Testis (tissue), 3 donors: ENCODE data around the gene DNM3. TPM values are rescaled to one million over a fixed set of nuclear protein-coding genes. Genes with fewer than 3 reads are reported as not detected.

Source experiments
- DNase-seq: peaks from one replicate; pipeline ENCODE4 v3.0.0-alpha.2; 2019
- H3K27ac ChIP-seq, 2 donors: fragments of 200-600 bp; sonication (generic); one replicate each; pipeline ENCODE4 v1.5.1; 2019
- H3K27me3 ChIP-seq: fragments of 200-600 bp; sonication (generic); one replicate; pipeline ENCODE4 v1.5.1; 2019
- H3K36me3 ChIP-seq: fragments of 200-600 bp; sonication (generic); one replicate; pipeline ENCODE4 v1.5.1; 2017; ENCODE audit warnings: low read depth; ENCODE audit errors: missing control alignments
- H3K4me1 ChIP-seq: fragments of 200-600 bp; sonication (generic); one replicate; pipeline ENCODE4 v1.5.1; 2019
- H3K4me3 ChIP-seq, 2 donors: fragments of 200-600 bp; sonication (generic); one replicate each; pipeline ENCODE4 v1.5.1; 2017 to 2019
- H3K9me3 ChIP-seq: fragments of 200-600 bp; sonication (generic); one replicate; pipeline ENCODE4 v1.5.1; 2017
- POLR2A ChIP-seq: fragments of 450-650 bp; IDR thresholded peaks from one replicate; pipeline ENCODE4 v1.6.1; 2017; ENCODE audit warnings: antibody characterized with exemption, mild to moderate bottlenecking, moderate library complexity
- WGBS, 2 donors: methylation state at CpG; one replicate each; pipeline ENCODE4 v1.1.5; 2018; 5-methylcytosine and 5-hydroxymethylcytosine counted together
- intact Hi-C: fragments of 100-400 bp; cut with DNase I; formaldehyde crosslinking; loops from one replicate; pipeline ENCODE4 v1.15.1; 2023; ENCODE audit warnings: low total_unique reads
- polyA plus RNA-seq: library from polyadenylated mRNA; stranded (reverse); fragments of 350-450 nt; fragmentation: Illumina TruSeq; extraction: RNeasy Lipid Tissue Mini Kit (QIAGEN cat#74804); gene quantifications from one replicate; pipeline ENCODE4 v1.2.3, GENCODE V29; 2014; ENCODE audit warnings: low read depth, low replicate concordance; ENCODE audit not compliant: insufficient read depth
- total RNA-seq, 2 donors: library from RNA; depleted of rRNA; stranded (reverse); fragments of >200 nt; gene quantifications; one replicate each; pipeline ENCODE4 v1.2.3, GENCODE V29; 2016
- TF ChIP-seq, protein P1 (sequence below), 3 experiments: fragments of 450-650 bp in 2 of 3; fragments of 200-600 bp in 1 of 3; sonication (generic) in 1 of 3; IDR thresholded peaks; one replicate each; pipeline ENCODE4 v1.5.1; 2016 to 2019; ENCODE audit warnings: antibody characterized with exemption in 3 of 3, mild to moderate bottlenecking in 2 of 3, moderate library complexity in 1 of 3

The DNM3 gene
- total and polyA plus RNA-seq, 3 donors from 2014 or later = 4.9 to 10.2 (median 8.4) TPM

DNA sequence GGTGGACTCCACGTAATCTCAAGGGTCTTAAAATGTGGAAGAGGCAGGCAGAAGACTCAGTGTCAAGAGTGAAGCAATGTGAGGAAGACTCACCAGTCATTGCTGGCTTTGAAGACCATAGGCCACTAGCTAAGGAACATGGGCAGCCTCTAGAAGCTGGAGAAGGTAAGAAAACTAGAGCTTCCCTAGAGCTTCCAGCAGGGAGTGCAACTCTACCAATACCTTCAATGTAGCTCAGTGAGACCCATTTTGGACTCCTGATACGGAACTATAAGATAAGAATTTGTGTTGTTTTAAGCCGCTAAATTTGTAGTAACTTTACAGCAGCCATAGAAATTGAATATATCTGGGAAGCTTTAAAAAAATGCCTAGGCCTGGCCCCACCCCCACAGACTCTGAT lies 41.0 kb upstream of the DNM3 start:
- Histone ChIP-seq H3K4me3 (no peak overlapping the region), H3K36me3 (no peaks in the 10 kb centered on the region), H3K9me3 (no peaks in the 10 kb centered on the region), H3K27me3 (no peaks in the 10 kb centered on the region), H3K27ac (peak overlapping the region; percentile 48 to 79), H3K4me1 (peaks cover 26% of the 10 kb centered on the region)
- DNase-seq = no peak
- intact Hi-C loops = loop anchor here (5.0 kb wide), 1 partner anchor 182 kb away; no protein-coding TSS in a partner anchor
- 65 to 79% methylated on average over 3 of the region's 3 CpGs for WGBS, 2 donors
- TF ChIP-seq, protein P1, sequence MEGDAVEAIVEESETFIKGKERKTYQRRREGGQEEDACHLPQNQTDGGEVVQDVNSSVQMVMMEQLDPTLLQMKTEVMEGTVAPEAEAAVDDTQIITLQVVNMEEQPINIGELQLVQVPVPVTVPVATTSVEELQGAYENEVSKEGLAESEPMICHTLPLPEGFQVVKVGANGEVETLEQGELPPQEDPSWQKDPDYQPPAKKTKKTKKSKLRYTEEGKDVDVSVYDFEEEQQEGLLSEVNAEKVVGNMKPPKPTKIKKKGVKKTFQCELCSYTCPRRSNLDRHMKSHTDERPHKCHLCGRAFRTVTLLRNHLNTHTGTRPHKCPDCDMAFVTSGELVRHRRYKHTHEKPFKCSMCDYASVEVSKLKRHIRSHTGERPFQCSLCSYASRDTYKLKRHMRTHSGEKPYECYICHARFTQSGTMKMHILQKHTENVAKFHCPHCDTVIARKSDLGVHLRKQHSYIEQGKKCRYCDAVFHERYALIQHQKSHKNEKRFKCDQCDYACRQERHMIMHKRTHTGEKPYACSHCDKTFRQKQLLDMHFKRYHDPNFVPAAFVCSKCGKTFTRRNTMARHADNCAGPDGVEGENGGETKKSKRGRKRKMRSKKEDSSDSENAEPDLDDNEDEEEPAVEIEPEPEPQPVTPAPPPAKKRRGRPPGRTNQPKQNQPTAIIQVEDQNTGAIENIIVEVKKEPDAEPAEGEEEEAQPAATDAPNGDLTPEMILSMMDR (IDR thresholded peaks at IDR 0.05) = no peak
- no peak for TF ChIP-seq POLR2A

DNA sequence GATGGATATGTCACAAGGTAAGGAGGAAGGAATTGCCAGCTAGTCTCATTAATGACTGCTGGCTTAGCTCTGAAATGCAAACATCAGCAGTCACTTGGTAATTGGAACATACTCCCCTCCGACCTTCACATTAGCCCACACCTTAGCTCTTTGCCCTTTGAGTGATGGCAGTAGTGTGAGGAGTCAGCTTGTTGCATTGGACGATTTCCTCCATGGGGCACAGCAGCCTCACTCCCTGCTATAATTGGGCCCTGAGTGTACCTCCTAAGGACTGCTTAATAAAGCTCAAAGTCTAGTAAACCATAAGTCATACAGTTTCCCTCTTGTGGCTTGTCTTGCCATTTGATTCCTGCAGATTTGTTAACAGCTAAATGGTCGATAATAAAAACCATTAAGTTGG lies 40.4 kb upstream of the DNM3 start:
- H3K36me3 ChIP-seq = no peaks in the 10 kb centered on the region
- WGBS, 2 donors = 80 to 83% methylated on average over 3 of the region's 3 CpGs
- H3K4me3 ChIP-seq = no peak overlapping the region
- TF ChIP-seq POLR2A = no peak
- TF ChIP-seq, protein P1 (IDR thresholded peaks at IDR 0.05) = no peak
- peaks cover 26% of the 10 kb centered on the region for H3K4me1 ChIP-seq
- H3K9me3 ChIP-seq = no peaks in the 10 kb centered on the region
- no peaks in the 10 kb centered on the region for H3K27me3 ChIP-seq
- H3K27ac ChIP-seq = peak overlapping the region in 1 of 2 donors; percentile 33
- intact Hi-C loops = loop anchor here (5.0 kb wide), 1 partner anchor 181 kb away; no protein-coding TSS in a partner anchor
- DNase-seq = no peak

DNA sequence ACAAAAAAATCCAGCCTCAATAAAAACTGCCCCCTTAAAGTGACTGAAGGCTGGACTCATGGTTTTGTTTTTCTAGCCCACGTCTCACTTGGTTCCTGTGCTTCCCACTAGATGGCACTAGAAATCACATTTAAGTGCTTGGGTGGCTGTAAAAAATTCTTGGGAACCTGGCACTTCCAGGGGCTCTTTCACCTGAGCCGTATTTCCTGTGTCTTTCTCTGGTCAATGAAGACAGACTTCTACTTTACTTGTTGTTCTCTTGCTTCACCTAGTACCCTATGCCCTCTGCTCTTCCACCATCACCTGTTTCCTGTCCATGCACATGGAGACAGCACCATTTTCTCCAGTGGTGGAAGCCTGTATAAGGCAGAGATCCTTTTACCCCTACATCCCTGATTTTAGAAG lies 39.8 kb upstream of the DNM3 start:
- DNase-seq = no peak
- Histone ChIP-seq H3K27ac (no peak overlapping the region), H3K36me3 (no peaks in the 10 kb centered on the region), H3K4me1 (peaks cover 26% of the 10 kb centered on the region), H3K9me3 (no peaks in the 10 kb centered on the region), H3K4me3 (no peak overlapping the region), H3K27me3 (no peaks in the 10 kb centered on the region)
- 19 to 20% methylated on average over 2 of the region's 2 CpGs for WGBS, 2 donors
- intact Hi-C loops = loop anchor here (5.0 kb wide), 1 partner anchor 181 kb away; no protein-coding TSS in a partner anchor
- TF ChIP-seq POLR2A = no peak
- TF ChIP-seq, protein P1 (IDR thresholded peaks at IDR 0.05) = peak; percentile 4 to 76 (median 70)

DNA sequence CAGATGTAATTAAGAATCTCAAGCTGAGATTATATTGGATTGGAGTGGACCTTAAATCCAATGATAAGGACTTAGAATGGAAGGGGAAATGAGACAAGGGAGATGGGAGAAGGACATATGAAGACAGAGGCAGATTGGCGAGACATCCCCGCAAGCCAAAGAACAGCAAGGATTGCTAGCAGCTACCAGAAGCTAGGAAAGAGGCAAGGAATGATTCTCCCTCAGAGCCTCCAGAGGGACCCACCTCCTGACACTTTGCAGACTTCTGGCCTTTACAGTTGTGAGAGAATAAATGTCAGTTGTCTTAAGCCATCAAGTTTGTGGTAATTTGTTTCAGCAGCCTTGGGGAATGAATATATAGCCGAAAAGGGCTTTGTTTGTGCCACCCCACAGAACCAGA lies 39.1 kb upstream of the DNM3 start:
- Histone ChIP-seq H3K27ac (no peak overlapping the region), H3K4me3 (no peak overlapping the region), H3K36me3 (no peaks in the 10 kb centered on the region), H3K4me1 (peaks cover 26% of the 10 kb centered on the region), H3K27me3 (no peaks in the 10 kb centered on the region), H3K9me3 (no peaks in the 10 kb centered on the region)
- no peak for DNase-seq
- 89 to 93% methylated on average over 3 of the region's 3 CpGs for WGBS, 2 donors
- TF ChIP-seq, protein P1 (IDR thresholded peaks at IDR 0.05) = no peak
- no peak for TF ChIP-seq POLR2A
- intact Hi-C loops = loop anchor here (5.0 kb wide), 1 partner anchor 180 kb away; no protein-coding TSS in a partner anchor

DNA sequence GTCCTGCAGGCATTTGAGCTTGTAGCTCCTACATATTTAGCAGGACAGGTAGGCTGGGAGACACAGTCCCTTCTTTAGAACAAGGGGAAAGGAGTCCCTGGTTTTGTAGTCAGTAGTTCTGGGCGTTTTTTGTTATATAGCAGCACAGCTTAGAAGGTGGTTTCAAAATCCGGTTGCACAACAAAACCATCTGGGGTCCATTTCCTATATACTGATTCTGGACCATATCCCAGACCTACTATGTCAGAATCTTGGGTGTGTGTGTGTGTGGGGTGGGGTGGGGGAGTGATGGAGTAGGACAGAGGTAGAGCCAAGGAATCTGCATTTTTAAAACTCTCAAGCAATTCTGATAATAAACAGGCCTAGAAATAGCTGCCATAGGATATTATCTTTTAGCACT lies 38.3 kb upstream of the DNM3 start:
- intact Hi-C loops = loop anchor here (5.0 kb wide), 1 partner anchor 179 kb away; no protein-coding TSS in a partner anchor
- 62 to 71% methylated on average over 2 of the region's 2 CpGs for WGBS, 2 donors
- H3K9me3 ChIP-seq = no peaks in the 10 kb centered on the region
- H3K27me3 ChIP-seq = no peaks in the 10 kb centered on the region
- no peaks in the 10 kb centered on the region for H3K36me3 ChIP-seq
- H3K4me3 ChIP-seq = no peak overlapping the region
- DNase-seq = no peak
- TF ChIP-seq, protein P1 (IDR thresholded peaks at IDR 0.05) = no peak
- TF ChIP-seq POLR2A = no peak
- no peak overlapping the region for H3K27ac ChIP-seq
- peaks cover 24% of the 10 kb centered on the region for H3K4me1 ChIP-seq
